HL-60 (cell line): ENCODE measurements around the gene R3HDM1.

Source experiments
- DNase-seq, 2 experiments: peaks; one replicate each; pipeline ENCODE4 v3.0.0-alpha.2; 2010 to 2020; ENCODE audit warnings: low read depth in 1 of 2, low spot score in 1 of 2
- H3K27ac ChIP-seq: fragments of 250-450 bp; sonication (Bioruptor Pico); replicated peaks from 2 replicates; pipeline ENCODE4 v1.5.1; 2020; ENCODE audit warnings: mild to moderate bottlenecking, moderate library complexity
- H3K27me3 ChIP-seq: fragments of 250-450 bp; sonication (Bioruptor Pico); 2 replicates; pipeline ENCODE4 v1.5.1; 2021; ENCODE audit warnings: mild to moderate bottlenecking, moderate library complexity; ENCODE audit not compliant: insufficient read depth, poor library complexity, severe bottlenecking
- H3K4me3 ChIP-seq: replicated peaks from 2 replicates; pipeline ENCODE4 v1.5.1; 2011; ENCODE audit warnings: mild to moderate bottlenecking, control low read depth, low read length; ENCODE audit not compliant: insufficient read depth
- CTCF ChIP-seq: IDR thresholded peaks from one replicate; pipeline ENCODE4 v1.5.1; 2011; ENCODE audit warnings: low read length, control low read depth, inconsistent platforms; ENCODE audit not compliant: insufficient read depth
- GABPA ChIP-seq: IDR thresholded peaks from 2 replicates; pipeline ENCODE4 v1.6.1; 2012; ENCODE audit warnings: low read depth
- POLR2AphosphoS5 ChIP-seq: IDR thresholded peaks from 2 replicates; pipeline ENCODE4 v1.6.1; 2012; ENCODE audit warnings: low read depth
- REST ChIP-seq: IDR thresholded peaks from 2 replicates; pipeline ENCODE4 v1.6.1; 2012; ENCODE audit warnings: low read depth; ENCODE audit not compliant: insufficient replicate concordance
- SPI1 ChIP-seq: IDR thresholded peaks from 2 replicates; pipeline ENCODE4 v1.6.1; 2012; ENCODE audit warnings: low read depth, mild to moderate bottlenecking, borderline replicate concordance

The R3HDM1 gene

GRCh38 chr2:135612319-135612718 lies 81.0 kb downstream of the R3HDM1 start:
- Histone ChIP-seq H3K4me3 (no peak overlapping the region), H3K27me3 (no peaks in the 10 kb centered on the region), H3K27ac (no peak overlapping the region)
- TF ChIP-seq GABPA (no peak), REST (no peak), CTCF (no peak), POLR2AphosphoS5 (no peak), SPI1 (no peak)
- DNase-seq, result no peak

GRCh38 chr2:135615404-135615803 lies 84.1 kb downstream of the R3HDM1 start:
- Histone ChIP-seq H3K27me3 (no peaks in the 10 kb centered on the region), H3K4me3 (no peak overlapping the region), H3K27ac (no peak overlapping the region)
- DNase-seq, result no peak
- TF ChIP-seq REST, result no peak
- no peak for TF ChIP-seq POLR2AphosphoS5
- TF ChIP-seq SPI1, result no peak
- TF ChIP-seq CTCF, result no peak
- TF ChIP-seq GABPA, result no peak

- no peak overlapping the region for H3K27ac ChIP-seq
- no peaks in the 10 kb centered on the region for H3K27me3 ChIP-seq
- no peak for TF ChIP-seq REST
- no peak for TF ChIP-seq POLR2AphosphoS5
- no peak for TF ChIP-seq GABPA
- no peak for TF ChIP-seq CTCF
- TF ChIP-seq SPI1, result no peak
- H3K4me3 ChIP-seq, result no peak overlapping the region
- DNase-seq, result no peak
Measured at GRCh38 chr2:135617501-135618015, 86.3 kb downstream of the R3HDM1 start.
